Activated CD8-positive, alpha-beta T cell treated with anti-CD3 and anti-CD28 coated beads for 36 hours (primary cell): ENCODE measurements around the gene EGFL8. TPM values are rescaled to one million over a fixed set of nuclear protein-coding genes. Genes with fewer than 3 reads are reported as not detected.
A peak's percentile ranks its signal among the peaks of the same experiment; 100 is the strongest.

Experiments
- ATAC-seq: fragments of 200-7000 bp; cut with Tn5 transposase; one replicate; pipeline ENCODE4 v1.10.0; 2021; ENCODE audit warnings: mild to moderate bottlenecking, moderate library complexity
- CTCF ChIA-PET: fragments of 350-600 bp; sonication (Branson Sonifier 250); formaldehyde crosslinking; loops from one replicate; lab custom pipeline; 2021; ENCODE audit warnings: antibody characterized with exemption; lab: Charles Lee
- POLR2A ChIA-PET: fragments of 350-600 bp; sonication (Branson Sonifier 250); formaldehyde crosslinking; loops from one replicate; lab custom pipeline; 2021; ENCODE audit warnings: antibody characterized with exemption; lab: Charles Lee
- DNase-seq: peaks from one replicate; pipeline ENCODE4 v3.0.0-alpha.2; 2020
- H3K27ac Mint-ChIP-seq: one replicate; pipeline ENCODE4 v1.8.0; 2021; ENCODE audit warnings: mild to moderate bottlenecking, mixed read lengths
- H3K27me3 Mint-ChIP-seq: one replicate; pipeline ENCODE4 v1.8.0; 2021; ENCODE audit warnings: mixed read lengths
- H3K36me3 Mint-ChIP-seq: one replicate; pipeline ENCODE4 v1.8.0; 2021; ENCODE audit warnings: low read depth, mixed read lengths
- H3K4me1 Mint-ChIP-seq: one replicate; pipeline ENCODE4 v1.8.0; 2021; ENCODE audit warnings: low read depth, mixed read lengths
- H3K4me3 Mint-ChIP-seq: one replicate; pipeline ENCODE4 v1.8.0; 2021; ENCODE audit warnings: mild to moderate bottlenecking, moderate library complexity, mixed read lengths
- H3K9me3 Mint-ChIP-seq: one replicate; pipeline ENCODE4 v1.8.0; 2021; ENCODE audit warnings: mixed read lengths
- CTCF ChIP-seq: fragments of 200-600 bp; IDR thresholded peaks from one replicate; pipeline ENCODE4 v1.8.0; 2022; ENCODE audit warnings: antibody characterized with exemption, mild to moderate bottlenecking
- intact Hi-C: fragments of 100-400 bp; cut with micrococcal nuclease; formaldehyde crosslinking; loops from one replicate; pipeline ENCODE4 v1.10.0; 2022
- total RNA-seq, 2 experiments: library from RNA; stranded (reverse); gene quantifications; one replicate each; pipeline ENCODE4 v1.2.3, GENCODE V29; 2021

Gene EGFL8
- total RNA-seq, 2 experiments from 2014 or later, result 13.3 to 14.0 TPM

DNA sequence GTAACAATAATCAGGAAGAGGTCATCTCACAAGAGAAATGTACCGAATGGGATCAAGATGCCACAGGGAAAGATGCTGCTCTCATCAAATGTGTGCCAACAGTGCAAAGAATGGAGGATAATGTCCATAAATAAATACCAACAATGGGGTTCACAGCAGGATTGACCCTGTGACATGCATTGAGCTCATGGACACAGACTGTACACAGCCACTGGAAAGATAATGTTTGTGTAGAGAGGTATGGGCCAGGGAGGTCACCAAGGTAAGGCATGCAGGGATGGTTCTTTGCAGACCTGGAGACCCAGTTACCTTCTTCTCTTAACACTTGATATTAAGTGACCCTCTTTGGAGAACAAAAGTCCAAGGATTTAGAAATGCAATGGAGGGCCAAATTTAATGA, 10.0 kb downstream of the EGFL8 start:
- Mint-ChIP-seq H3K27ac (no peak overlapping the region), H3K4me1 (peaks cover 50% of the 10 kb centered on the region), H3K9me3 (no peaks in the 10 kb centered on the region), H3K4me3 (peak overlapping the region; percentile 94), H3K36me3 (peaks cover 12% of the 10 kb centered on the region), H3K27me3 (no peaks in the 10 kb centered on the region)
- ChIA-PET CTCF (no interaction called here), POLR2A (interaction anchor here (1.5 kb wide), 1 partner anchor 10 kb away, joined by 4 read pairs; the partner anchor contains the start of gene EGFL8)
- no peak for ATAC-seq
- no peak for TF ChIP-seq CTCF
- no peak for DNase-seq
- intact Hi-C loops, result no loop called here

DNA sequence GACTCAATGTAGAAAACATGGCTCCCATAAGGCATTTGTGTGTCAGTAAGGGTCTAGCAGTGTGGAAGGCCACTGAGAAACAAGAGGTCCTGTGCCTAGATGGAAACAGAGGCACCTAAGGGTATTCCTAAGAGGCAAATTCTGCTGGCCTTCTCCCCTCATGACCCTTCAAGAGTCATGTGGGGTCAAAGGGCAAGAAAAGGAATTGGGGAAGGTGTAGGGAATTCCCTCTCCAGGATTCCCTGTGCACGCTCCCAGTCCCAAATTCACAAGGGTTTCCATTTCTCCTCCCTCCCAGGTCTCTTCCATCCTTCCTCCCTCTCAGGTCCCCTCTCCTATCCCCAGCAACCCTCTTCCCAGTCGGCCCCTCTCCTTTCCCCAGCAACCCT, 10.9 kb downstream of the EGFL8 start:
- CTCF ChIA-PET, result no interaction called here
- no peaks in the 10 kb centered on the region for H3K9me3 Mint-ChIP-seq
- no peak for DNase-seq
- peaks cover 55% of the 10 kb centered on the region for H3K4me1 Mint-ChIP-seq
- no peak for ATAC-seq
- H3K36me3 Mint-ChIP-seq, result peaks cover 14% of the 10 kb centered on the region
- intact Hi-C loops, result no loop called here
- peak overlapping the region; percentile 94 for H3K4me3 Mint-ChIP-seq
- POLR2A ChIA-PET, result no interaction called here
- no peak for TF ChIP-seq CTCF
- peak overlapping the region; percentile 96 for H3K27ac Mint-ChIP-seq
- no peaks in the 10 kb centered on the region for H3K27me3 Mint-ChIP-seq

DNA sequence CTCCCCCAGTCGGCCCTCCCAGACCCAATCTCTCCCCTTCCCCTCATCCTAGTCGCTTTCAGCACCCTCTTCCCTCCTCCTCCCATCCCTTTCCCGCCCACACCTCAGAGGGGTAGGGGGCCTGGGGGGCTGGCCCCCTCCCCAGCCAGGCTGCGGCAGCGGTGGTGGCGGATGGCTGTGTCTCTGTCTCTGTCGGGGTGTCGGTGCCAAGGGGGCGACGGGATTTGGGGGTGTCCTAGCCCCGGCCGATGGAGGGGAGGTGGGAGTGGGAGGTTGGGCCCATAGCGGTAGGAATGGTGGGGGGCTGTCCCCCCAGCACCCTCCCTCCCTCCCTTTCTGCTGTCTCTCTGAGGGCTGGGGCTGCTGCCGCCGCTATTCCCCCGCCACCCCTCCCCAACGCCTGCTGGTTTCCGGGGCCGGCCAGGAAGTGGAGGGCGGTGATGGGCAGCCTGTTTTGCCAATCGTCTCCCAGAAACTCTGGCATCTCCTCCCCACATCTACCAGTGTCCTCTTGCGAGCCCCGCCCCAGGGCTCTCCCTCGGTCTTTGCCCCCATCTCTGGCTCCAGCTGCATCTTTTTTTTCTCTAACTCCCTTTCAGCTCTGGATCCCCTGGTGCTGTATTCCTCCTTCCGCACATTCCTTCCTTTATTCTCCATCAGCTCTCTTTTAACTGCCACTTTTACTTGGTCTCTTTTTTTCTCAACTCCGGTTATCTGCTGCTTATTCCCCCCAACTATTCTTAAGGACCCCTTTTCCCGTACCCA, 11.5 kb downstream of the EGFL8 start, which contains the start of gene AGPAT1:
AGPAT1 (minus strand) TSS at position 374 of the 765 bp plus-strand sequence. CDS start 4,588 bp downstream, outside the sequence.
- Mint-ChIP-seq H3K9me3 (no peaks in the 10 kb centered on the region), H3K36me3 (peaks cover 20% of the 10 kb centered on the region), H3K4me3 (peak within 1 kb of the TSS; percentile 94), H3K27ac (peak within 1 kb of the TSS; percentile 96), H3K27me3 (no peaks in the 10 kb centered on the region), H3K4me1 (peaks cover 61% of the 10 kb centered on the region)
- TF ChIP-seq CTCF, result no peak
- ChIA-PET POLR2A (interaction anchor here (1.2 to 6.5 kb wide), 3 partner anchors 14 to 84 kb away, joined by 4 to 72 read pairs (median 13); partner anchors contain the start of genes GPSM3 and PBX2), CTCF (interaction anchor here (0.8 to 1.0 kb wide), 3 partner anchors 20 to 57 kb away, joined by 3 read pairs; no protein-coding TSS in a partner anchor)
- peak; percentile 57 for ATAC-seq
- intact Hi-C loops, result no loop called here
- DNase-seq, result peak; percentile 98

GRCh38 chr6:32176476-32177182, 12.2 kb downstream of the EGFL8 start:
- peak overlapping the region; percentile 96 for H3K27ac Mint-ChIP-seq
- H3K4me3 Mint-ChIP-seq, result peak overlapping the region; percentile 94
- POLR2A ChIA-PET, result interaction anchor here (1.0 to 6.5 kb wide), 4 partner anchors 9 to 85 kb away, joined by 3 to 72 read pairs (median 8); partner anchors contain the start of genes GPSM3 and PBX2
- no peak for ATAC-seq
- H3K4me1 Mint-ChIP-seq, result peaks cover 63% of the 10 kb centered on the region
- intact Hi-C loops, result no loop called here
- CTCF ChIA-PET, result interaction anchor here (0.8 to 1.0 kb wide), 4 partner anchors 19 to 58 kb away, joined by 3 read pairs; no protein-coding TSS in a partner anchor
- no peaks in the 10 kb centered on the region for H3K9me3 Mint-ChIP-seq
- DNase-seq, result no peak
- peaks cover 23% of the 10 kb centered on the region for H3K36me3 Mint-ChIP-seq
- no peak for TF ChIP-seq CTCF
- no peaks in the 10 kb centered on the region for H3K27me3 Mint-ChIP-seq
